CD4-positive, alpha-beta T cell (primary cell): Measurements from ENCODE around the gene TTC8. TPM values are rescaled to one million over a fixed set of nuclear protein-coding genes. Genes with fewer than 3 reads are reported as not detected.

ENCODE experiments used
- ATAC-seq: fragments of 200-7000 bp; cut with Tn5 transposase; one replicate; pipeline ENCODE4 v1.10.0; 2022; ENCODE audit warnings: mild to moderate bottlenecking; ENCODE audit not compliant: poor library complexity
- CTCF ChIA-PET: fragments of 350-600 bp; sonication (Branson Sonifier 250); formaldehyde crosslinking; loops from one replicate; lab custom pipeline; 2021; ENCODE audit warnings: antibody characterized with exemption, inconsistent platforms; lab: Charles Lee
- POLR2A ChIA-PET: fragments of 350-600 bp; sonication (Branson Sonifier 250); formaldehyde crosslinking; loops from one replicate; lab custom pipeline; 2021; ENCODE audit warnings: antibody characterized with exemption, inconsistent platforms; lab: Charles Lee
- DNase-seq, 14 experiments: peaks; one replicate each; pipeline ENCODE4 v3.0.0-alpha.2; 2013 to 2020; ENCODE audit warnings: mixed read lengths in 2 of 14
- H3K27ac ChIP-seq, 2 donors: one replicate each; pipeline versions ENCODE4 v1.5.1 to v1.7.0; 2013; ENCODE audit warnings: low read length in 2 of 2, low read depth in 1 of 2, mild to moderate bottlenecking in 1 of 2
- H3K27me3 ChIP-seq, 2 experiments: 1 replicate in 1 of 2; 2 replicates in 1 of 2; pipeline versions ENCODE4 v1.6.1 to v1.7.0; 2013; ENCODE audit warnings: low read length in 2 of 2, control low read depth in 1 of 2, mild to moderate bottlenecking in 1 of 2, moderate library complexity in 1 of 2; ENCODE audit not compliant: insufficient read depth in 2 of 2, control insufficient read depth in 1 of 2
- H3K36me3 ChIP-seq: one replicate; pipeline ENCODE4 v1.6.1; 2013; ENCODE audit warnings: low read length, control low read depth; ENCODE audit not compliant: insufficient read depth
- H3K4me1 ChIP-seq: one replicate; pipeline ENCODE4 v1.6.1; 2013; ENCODE audit warnings: low read length, control low read depth; ENCODE audit not compliant: insufficient read depth
- H3K4me3 ChIP-seq: one replicate; pipeline ENCODE4 v1.5.1; 2013; ENCODE audit warnings: mild to moderate bottlenecking, low read length, moderate library complexity
- H3K9me3 ChIP-seq, 2 experiments: 1 replicate in 1 of 2; 2 replicates in 1 of 2; pipeline versions ENCODE4 v1.6.1 to v1.7.0; 2013; ENCODE audit warnings: low read length in 2 of 2, mild to moderate bottlenecking in 2 of 2, control low read depth in 1 of 2, moderate library complexity in 1 of 2; ENCODE audit not compliant: control insufficient read depth in 1 of 2, insufficient read depth in 1 of 2
- H3K27ac Mint-ChIP-seq: one replicate; pipeline ENCODE4 v1.8.0; 2020; ENCODE audit warnings: mixed read lengths
- H3K27me3 Mint-ChIP-seq: one replicate; pipeline ENCODE4 v1.8.0; 2021; ENCODE audit warnings: mixed read lengths
- H3K36me3 Mint-ChIP-seq: one replicate; pipeline ENCODE4 v1.8.0; 2021; ENCODE audit warnings: low read depth, mixed read lengths
- H3K4me1 Mint-ChIP-seq: one replicate; pipeline ENCODE4 v1.8.0; 2021; ENCODE audit warnings: low read depth, mixed read lengths
- H3K4me3 Mint-ChIP-seq: one replicate; pipeline ENCODE4 v1.8.0; 2020; ENCODE audit warnings: mild to moderate bottlenecking, mixed read lengths
- H3K9me3 Mint-ChIP-seq: one replicate; pipeline ENCODE4 v1.8.0; 2020; ENCODE audit warnings: mixed read lengths
- intact Hi-C, 2 experiments: fragments of 100-400 bp; cut with DNase I in 1 of 2; cut with micrococcal nuclease in 1 of 2; formaldehyde crosslinking; loops; one replicate each; pipeline versions ENCODE4 v1.15.1 to v1.9.0; 2023 to 2025; cut with DNase I, micrococcal nuclease
- total RNA-seq, 174 experiments: library from RNA in 2 of 174; stranded (reverse) in 2 of 174; gene quantifications; one replicate each; pipeline ENCODE4 v1.2.3 and lab custom pipeline; 2021 to 2026
- TF ChIP-seq, protein P1 (sequence below): fragments of 200-600 bp; IDR thresholded peaks from one replicate; pipeline ENCODE4 v1.8.0; 2022; ENCODE audit warnings: antibody characterized with exemption, mild to moderate bottlenecking

TTC8 gene
- total RNA-seq, 2 experiments from 2014 or later: 1.6 to 2.1 TPM

DNA sequence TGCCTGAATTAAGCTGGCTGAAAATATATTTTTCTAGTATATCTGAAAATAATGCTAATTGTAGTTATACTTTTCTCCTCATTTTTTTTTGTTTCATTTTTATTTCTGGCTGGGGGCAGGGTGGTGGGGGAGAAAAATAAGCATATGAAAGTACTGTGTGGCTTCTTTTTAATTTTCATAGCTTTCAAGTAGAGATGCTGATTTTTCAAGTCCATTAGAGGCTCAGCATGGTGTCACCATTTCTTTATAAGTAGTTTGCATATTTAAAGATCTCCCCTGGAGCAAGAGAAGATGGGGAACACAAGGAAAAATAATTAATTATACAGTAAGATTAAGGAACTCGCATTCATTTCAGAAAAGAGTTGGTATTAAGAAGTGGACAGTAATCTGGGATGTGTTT lies 27.1 kb downstream of the TTC8 start:
- Histone ChIP-seq H3K9me3 (no peaks in the 10 kb centered on the region), H3K4me3 (no peak overlapping the region), H3K36me3 (no peaks in the 10 kb centered on the region), H3K4me1 (no peaks in the 10 kb centered on the region), H3K27me3 (no peaks in the 10 kb centered on the region), H3K27ac (no peak overlapping the region)
- Mint-ChIP-seq H3K4me1 (no peaks in the 10 kb centered on the region), H3K4me3 (no peak overlapping the region), H3K27me3 (no peaks in the 10 kb centered on the region), H3K9me3 (no peaks in the 10 kb centered on the region), H3K36me3 (no peaks in the 10 kb centered on the region), H3K27ac (no peak overlapping the region)
- ATAC-seq (no peak), DNase-seq (no peak)
- POLR2A ChIA-PET: no interaction called here
- CTCF ChIA-PET: no interaction called here
- TF ChIP-seq, protein P1, sequence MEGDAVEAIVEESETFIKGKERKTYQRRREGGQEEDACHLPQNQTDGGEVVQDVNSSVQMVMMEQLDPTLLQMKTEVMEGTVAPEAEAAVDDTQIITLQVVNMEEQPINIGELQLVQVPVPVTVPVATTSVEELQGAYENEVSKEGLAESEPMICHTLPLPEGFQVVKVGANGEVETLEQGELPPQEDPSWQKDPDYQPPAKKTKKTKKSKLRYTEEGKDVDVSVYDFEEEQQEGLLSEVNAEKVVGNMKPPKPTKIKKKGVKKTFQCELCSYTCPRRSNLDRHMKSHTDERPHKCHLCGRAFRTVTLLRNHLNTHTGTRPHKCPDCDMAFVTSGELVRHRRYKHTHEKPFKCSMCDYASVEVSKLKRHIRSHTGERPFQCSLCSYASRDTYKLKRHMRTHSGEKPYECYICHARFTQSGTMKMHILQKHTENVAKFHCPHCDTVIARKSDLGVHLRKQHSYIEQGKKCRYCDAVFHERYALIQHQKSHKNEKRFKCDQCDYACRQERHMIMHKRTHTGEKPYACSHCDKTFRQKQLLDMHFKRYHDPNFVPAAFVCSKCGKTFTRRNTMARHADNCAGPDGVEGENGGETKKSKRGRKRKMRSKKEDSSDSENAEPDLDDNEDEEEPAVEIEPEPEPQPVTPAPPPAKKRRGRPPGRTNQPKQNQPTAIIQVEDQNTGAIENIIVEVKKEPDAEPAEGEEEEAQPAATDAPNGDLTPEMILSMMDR: no peak
- intact Hi-C loops: no loop called here

DNA sequence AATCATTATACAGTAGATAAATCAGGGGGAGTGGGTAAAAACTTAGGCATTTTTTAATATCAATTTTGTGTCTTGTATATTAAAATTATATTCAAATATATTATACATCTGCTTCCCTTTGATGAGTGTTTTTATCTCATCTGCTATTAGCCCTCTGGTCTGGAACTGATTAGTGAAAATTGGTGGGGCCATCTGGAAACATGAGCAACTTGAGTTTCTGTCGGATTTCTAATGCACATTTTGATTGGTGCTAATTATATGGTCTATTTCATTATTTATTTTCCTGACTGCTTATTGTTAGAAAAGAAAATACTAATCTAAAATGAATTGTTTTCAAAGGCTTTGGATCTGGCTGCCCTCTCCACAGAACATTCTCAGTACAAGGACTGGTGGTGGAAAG lies 28.2 kb downstream of the TTC8 start:
- H3K36me3 ChIP-seq: no peaks in the 10 kb centered on the region
- Mint-ChIP-seq H3K36me3 (no peaks in the 10 kb centered on the region), H3K9me3 (no peaks in the 10 kb centered on the region), H3K4me1 (no peaks in the 10 kb centered on the region), H3K27me3 (no peaks in the 10 kb centered on the region), H3K27ac (no peak overlapping the region), H3K4me3 (no peak overlapping the region)
- H3K9me3 ChIP-seq: no peaks in the 10 kb centered on the region
- TF ChIP-seq, protein P1: no peak
- POLR2A ChIA-PET: no interaction called here
- no peak overlapping the region for H3K27ac ChIP-seq
- DNase-seq (no peak), ATAC-seq (no peak)
- H3K27me3 ChIP-seq: no peaks in the 10 kb centered on the region
- no peak overlapping the region for H3K4me3 ChIP-seq
- CTCF ChIA-PET: no interaction called here
- no peaks in the 10 kb centered on the region for H3K4me1 ChIP-seq
- intact Hi-C loops: no loop called here

DNA sequence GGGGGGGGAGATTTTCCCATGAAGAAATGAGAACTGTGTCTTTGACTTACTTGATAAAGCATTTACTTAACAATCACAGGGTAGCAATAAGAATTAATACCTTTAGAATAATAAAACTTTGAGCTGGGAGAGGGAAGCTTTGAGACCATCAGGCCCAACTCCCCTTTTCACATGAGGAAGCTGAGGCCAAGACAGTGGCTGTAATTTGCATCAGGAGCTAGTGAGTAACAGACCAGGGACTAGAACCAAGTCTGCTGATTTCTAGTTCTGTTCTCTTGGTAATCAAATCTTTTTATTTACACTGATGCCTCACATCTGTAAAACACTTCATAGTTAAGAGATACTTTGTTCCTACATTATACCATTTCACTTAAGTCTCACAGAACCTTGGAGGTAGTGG lies 28.7 kb downstream of the TTC8 start:
- DNase-seq (no peak), ATAC-seq (no peak)
- Mint-ChIP-seq H3K9me3 (no peaks in the 10 kb centered on the region), H3K4me3 (no peak overlapping the region), H3K4me1 (no peaks in the 10 kb centered on the region), H3K36me3 (no peaks in the 10 kb centered on the region), H3K27ac (no peak overlapping the region), H3K27me3 (no peaks in the 10 kb centered on the region)
- ChIA-PET CTCF (no interaction called here), POLR2A (no interaction called here)
- Histone ChIP-seq H3K4me1 (no peaks in the 10 kb centered on the region), H3K9me3 (no peaks in the 10 kb centered on the region), H3K27me3 (no peaks in the 10 kb centered on the region), H3K4me3 (no peak overlapping the region), H3K36me3 (no peaks in the 10 kb centered on the region), H3K27ac (no peak overlapping the region)
- TF ChIP-seq, protein P1: no peak
- intact Hi-C loops: no loop called here
